B cell (primary cell): ENCODE results near the gene NRDC. TPM values are rescaled to one million over a fixed set of nuclear protein-coding genes. Genes with fewer than 3 reads are reported as not detected.

Experiments used
- ATAC-seq: fragments of 200-7000 bp; cut with Tn5 transposase; one replicate; pipeline ENCODE4 v1.10.0; 2021; ENCODE audit warnings: low read depth, mild to moderate bottlenecking, moderate number of reproducible peaks, moderate library complexity
- CTCF ChIA-PET: fragments of 350-600 bp; sonication (Branson Sonifier 250); formaldehyde crosslinking; loops from one replicate; lab custom pipeline; 2021; ENCODE audit warnings: antibody characterized with exemption, inconsistent platforms; lab: Charles Lee
- POLR2A ChIA-PET: fragments of 350-600 bp; sonication (Branson Sonifier 250); formaldehyde crosslinking; loops from one replicate; lab custom pipeline; 2021; ENCODE audit warnings: antibody characterized with exemption; lab: Charles Lee
- DNase-seq: peaks from one replicate; pipeline ENCODE4 v3.0.0; 2013
- H2AFZ ChIP-seq: 2 replicates; pipeline ENCODE4 v1.6.1; 2012; ENCODE audit warnings: mild to moderate bottlenecking, low read depth, low read length; ENCODE audit not compliant: insufficient read depth, poor library complexity, severe bottlenecking
- H3K27ac ChIP-seq, 2 donors: 1 replicate in 1 of 2; 2 replicates in 1 of 2; pipeline ENCODE4 v1.5.1; 2012 to 2013; ENCODE audit warnings: low read length in 2 of 2, mild to moderate bottlenecking in 2 of 2, moderate library complexity in 1 of 2
- H3K27me3 ChIP-seq, 4 experiments: fragments of 200-600 bp in 1 of 4; sonication (generic) in 1 of 4; replicated peaks in 1 of 4; 1 replicate in 2 of 4; 2 replicates in 2 of 4; pipeline versions ENCODE4 v1.6.1 to v1.7.0; 2013 to 2016; ENCODE audit warnings: low read length in 3 of 4, mild to moderate bottlenecking in 2 of 4, mixed read lengths in 1 of 4, moderate library complexity in 1 of 4; ENCODE audit not compliant: insufficient read depth in 4 of 4, control insufficient read depth in 3 of 4; ENCODE audit errors: control extremely low read depth in 1 of 4
- H3K36me3 ChIP-seq, 2 experiments: replicated peaks in 1 of 2; 1 replicate in 1 of 2; 2 replicates in 1 of 2; pipeline versions ENCODE4 v1.6.1 to v1.7.1; 2013; ENCODE audit warnings: low read length in 1 of 2; ENCODE audit not compliant: insufficient read depth in 2 of 2, control insufficient read depth in 1 of 2; ENCODE audit errors: control extremely low read depth in 1 of 2, extremely low read depth in 1 of 2
- H3K4me1 ChIP-seq, 2 donors: fragments of 200-600 bp in 1 of 2; sonication (generic) in 1 of 2; 1 replicate in 1 of 2; 2 replicates in 1 of 2; pipeline versions ENCODE4 v1.5.1 to v1.6.1; 2013 to 2017; ENCODE audit warnings: low read length in 2 of 2; ENCODE audit not compliant: control insufficient read depth in 2 of 2, insufficient read depth in 2 of 2
- H3K4me2 ChIP-seq: replicated peaks from 2 replicates; pipeline ENCODE3; 2012; ENCODE audit warnings: mild to moderate bottlenecking, low read depth, low read length; ENCODE audit not compliant: poor library complexity, severe bottlenecking
- H3K4me3 ChIP-seq, 5 experiments: fragments of 200-600 bp in 1 of 5; sonication (generic) in 1 of 5; 1 replicate in 3 of 5; 2 replicates in 2 of 5; pipeline versions ENCODE4 v1.5.1 to v1.7.0; 2011 to 2016; ENCODE audit warnings: low read length in 4 of 5, mild to moderate bottlenecking in 4 of 5, low read depth in 2 of 5, control low read depth in 1 of 5, moderate library complexity in 1 of 5; ENCODE audit not compliant: insufficient read depth in 1 of 5; ENCODE audit errors: control extremely low read depth in 1 of 5, extremely low read depth in 1 of 5
- H3K79me2 ChIP-seq: fragments of 200-600 bp; sonication (generic); one replicate; pipeline ENCODE4 v1.6.0; 2016; ENCODE audit warnings: low read length; ENCODE audit not compliant: control insufficient read depth, insufficient read depth
- H3K9ac ChIP-seq: fragments of 200-600 bp; sonication (generic); 2 replicates; pipeline ENCODE4 v1.6.1; 2017; ENCODE audit warnings: mild to moderate bottlenecking, low read length, moderate library complexity
- H3K9me3 ChIP-seq, 3 donors: one replicate each; pipeline versions ENCODE4 v1.6.1 to v1.7.1; 2013; ENCODE audit warnings: low read length in 2 of 3; ENCODE audit not compliant: control insufficient read depth in 2 of 3, insufficient read depth in 1 of 3; ENCODE audit errors: control extremely low read depth in 1 of 3
- H4K20me1 ChIP-seq: 2 replicates; pipeline ENCODE4 v1.6.0; 2012; ENCODE audit warnings: mild to moderate bottlenecking, low read length; ENCODE audit not compliant: insufficient read depth, control insufficient read depth, poor library complexity, severe bottlenecking
- H3K27ac Mint-ChIP-seq: one replicate; pipeline ENCODE4 v1.8.0; 2021; ENCODE audit warnings: mixed read lengths
- H3K27me3 Mint-ChIP-seq: one replicate; pipeline ENCODE4 v1.8.0; 2021; ENCODE audit warnings: mixed read lengths
- H3K4me1 Mint-ChIP-seq: one replicate; pipeline ENCODE4 v1.8.0; 2021; ENCODE audit warnings: mixed read lengths
- H3K4me3 Mint-ChIP-seq: one replicate; pipeline ENCODE4 v1.8.0; 2021; ENCODE audit warnings: mixed read lengths
- H3K9me3 Mint-ChIP-seq: one replicate; pipeline ENCODE4 v1.8.0; 2022; ENCODE audit warnings: mixed read lengths; ENCODE audit not compliant: insufficient read depth
- CTCF ChIP-seq: fragments of 200-600 bp; IDR thresholded peaks from one replicate; pipeline ENCODE4 v1.8.0; 2022; ENCODE audit warnings: antibody characterized with exemption, mild to moderate bottlenecking
- EZH2 ChIP-seq: IDR thresholded peaks from 2 replicates; pipeline ENCODE4 v1.6.1; 2012; ENCODE audit warnings: borderline replicate concordance, low read depth, mild to moderate bottlenecking, moderate library complexity, low read length; ENCODE audit not compliant: insufficient read depth, poor library complexity, severe bottlenecking
- WGBS: methylation state at CpG from one replicate; pipeline ENCODE4 v1.1.5; 2013; ENCODE audit warnings: missing lambda C conversion rate; ENCODE audit not compliant: insufficient coverage; 5-methylcytosine and 5-hydroxymethylcytosine counted together
- intact Hi-C: fragments of 100-400 bp; cut with micrococcal nuclease; formaldehyde crosslinking; loops from one replicate; pipeline ENCODE4 v1.10.0; 2022
- polyA plus RNA-seq: library from polyadenylated mRNA; depleted of rRNA; stranded (reverse); fragments of >200 nt; gene quantifications from 2 replicates; pipeline ENCODE4 v1.2.3, GENCODE V29; 2012
- total RNA-seq, 2 donors: library from RNA; stranded (reverse); fragments of 120-200 nt in 1 of 2; gene quantifications; 1 replicate in 1 of 2; 2 replicates in 1 of 2; pipeline versions ENCODE4 v1.2.3 to v1.2.4, GENCODE V29; 2013 to 2022

Gene NRDC
- total and polyA plus RNA-seq, 2 donors (not counting 1 experiment from before 2014, with no cell fraction given), result 55.3 to 154 TPM

GRCh38 chr1:51901151-51901550 lies 22.6 kb upstream of the NRDC start:
- Histone ChIP-seq H4K20me1 (no peaks in the 10 kb centered on the region), H3K4me1 (no peaks in the 10 kb centered on the region), H3K79me2 (no peaks in the 10 kb centered on the region), H2AFZ (no peak overlapping the region), H3K9me3 (no peaks in the 10 kb centered on the region), H3K4me3 (no peak overlapping the region), H3K4me2 (no peak overlapping the region), H3K27me3 (peaks cover 0 to 9% (median 4%) of the 10 kb centered on the region in 4 experiments), H3K27ac (no peak overlapping the region), H3K9ac (no peak overlapping the region), H3K36me3 (no peaks in the 10 kb centered on the region)
- Mint-ChIP-seq H3K27ac (no peak overlapping the region), H3K4me3 (no peak overlapping the region), H3K27me3 (peaks cover 33% of the 10 kb centered on the region), H3K4me1 (peaks cover 2% of the 10 kb centered on the region), H3K9me3 (no peaks in the 10 kb centered on the region)
- ChIA-PET POLR2A (interaction anchor here (0.7 kb wide), 1 partner anchor 91 kb away, joined by 3 read pairs; no protein-coding TSS in a partner anchor), CTCF (no interaction called here)
- DNase-seq (no peak), ATAC-seq (no peak)
- 100% methylated on average over 1 of the region's 4 CpGs for WGBS
- intact Hi-C loops, result no loop called here
- TF ChIP-seq EZH2 (no peak), CTCF (no peak)

- H3K4me2 ChIP-seq, result no peak overlapping the region
- Mint-ChIP-seq H3K4me1 (peaks cover 2% of the 10 kb centered on the region), H3K9me3 (no peaks in the 10 kb centered on the region), H3K27me3 (peaks cover 49% of the 10 kb centered on the region), H3K27ac (no peak overlapping the region), H3K4me3 (no peak overlapping the region)
- H3K79me2 ChIP-seq, result no peaks in the 10 kb centered on the region
- H3K4me3 ChIP-seq, result no peak overlapping the region
- no peak overlapping the region for H2AFZ ChIP-seq
- ATAC-seq (no peak), DNase-seq (no peak)
- no peaks in the 10 kb centered on the region for H4K20me1 ChIP-seq
- H3K9ac ChIP-seq, result no peak overlapping the region
- H3K36me3 ChIP-seq, result no peaks in the 10 kb centered on the region
- H3K27ac ChIP-seq, result no peak overlapping the region
- WGBS, result 86% methylated on average over 8 of the region's 10 CpGs
- H3K27me3 ChIP-seq, result peaks cover 0 to 9% (median 2%) of the 10 kb centered on the region in 4 experiments
- H3K9me3 ChIP-seq, result no peaks in the 10 kb centered on the region
- ChIA-PET CTCF (interaction anchor here (1.2 to 4.4 kb wide), 5 partner anchors 11 to 106 kb away, joined by 3 to 47 read pairs (median 7); no protein-coding TSS in a partner anchor), POLR2A (no interaction called here)
- intact Hi-C loops, result no loop called here
- H3K4me1 ChIP-seq, result no peaks in the 10 kb centered on the region
- TF ChIP-seq EZH2 (no peak), CTCF (no peak)
Observed at GRCh38 chr1:51899022-51899421, 20.5 kb upstream of the NRDC start.
